ENCODE results near the gene OR2A5. TPM values are rescaled to one million over a fixed set of nuclear protein-coding genes. Genes with fewer than 3 reads are reported as not detected.
"Not testable (repeated sequence)": the region's sequence is repeated elsewhere in the genome, so short reads cannot be mapped to it uniquely, and the experiment has no call there.

Gene OR2A5
- total RNA-seq, 1 donor from 2014 or later = not detected

DNA sequence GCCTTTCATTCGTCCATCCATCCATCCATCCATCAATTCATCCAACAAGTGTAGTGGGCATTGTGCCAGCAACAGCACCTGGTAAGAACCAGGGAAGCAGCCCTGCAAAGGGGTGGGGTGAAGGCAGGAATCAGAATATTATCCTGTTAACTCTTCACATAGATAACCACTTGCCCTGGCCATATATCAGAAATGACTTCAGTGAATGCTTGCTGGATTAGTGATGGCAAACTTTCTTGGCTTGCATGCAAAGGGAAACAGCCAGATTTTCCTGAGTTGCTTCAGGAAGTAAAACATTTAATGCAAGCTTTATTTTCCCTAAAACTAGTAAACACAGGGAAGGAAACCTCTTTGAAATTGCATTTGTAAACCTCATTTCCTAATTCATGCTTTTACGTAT lies 743 bp downstream of the OR2A5 start:
- no peak for TF ChIP-seq CTCF (IDR thresholded peaks at IDR 0.05)
- ATAC-seq = no peak
- H3K9me3 ChIP-seq = no peaks in the 10 kb centered on the region
- intact Hi-C loops (cut with DNase I) = no loop called here
- no peak for DNase-seq
- H3K27ac ChIP-seq = no peak overlapping the region
- H3K27me3 ChIP-seq (ENCODE audit: low read depth) = no peaks in the 10 kb centered on the region
- H3K4me3 ChIP-seq = no peak overlapping the region
- H3K36me3 ChIP-seq = no peaks in the 10 kb centered on the region
- H3K4me1 ChIP-seq = no peaks in the 10 kb centered on the region

DNA sequence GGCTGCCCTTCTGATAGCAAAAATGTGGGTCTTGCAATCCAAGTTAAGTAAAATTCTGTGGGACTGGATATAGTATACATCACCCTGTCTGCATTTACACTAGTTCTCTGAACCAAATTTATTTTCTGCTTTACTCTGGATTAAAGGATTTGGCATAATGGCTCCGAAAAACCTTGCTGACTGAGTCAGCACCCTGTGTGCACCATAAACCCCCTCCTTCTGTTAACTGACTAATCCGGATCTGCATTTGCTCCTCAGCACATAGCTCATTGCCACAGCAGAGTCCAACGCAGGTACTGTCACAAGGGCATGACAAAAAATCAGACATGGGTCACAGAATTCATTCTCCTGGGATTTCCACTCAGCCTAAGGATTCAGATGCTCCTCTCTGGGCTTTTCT lies 1.3 kb downstream of the OR2A5 start:
- intact Hi-C loops (cut with DNase I) = no loop called here
- ATAC-seq = no peak

GRCh38 chr7:144050884-144051283 lies 2.1 kb downstream of the OR2A5 start:
- H3K4me1 ChIP-seq; DNase-seq; ATAC-seq; H3K27ac ChIP-seq; H3K9me3 ChIP-seq; H3K4me3 ChIP-seq; H3K27me3 ChIP-seq (ENCODE audit: low read depth); intact Hi-C loops (cut with DNase I); H3K36me3 ChIP-seq: not testable (repeated sequence)

More for the DNA sequence above, 1.3 kb downstream of the OR2A5 start:
- TF ChIP-seq CTCF (IDR thresholded peaks at IDR 0.05) = no peak
- no peaks in the 10 kb centered on the region for H3K36me3 ChIP-seq
- H3K27ac ChIP-seq = no peak overlapping the region
- no peak overlapping the region for H3K4me3 ChIP-seq
- H3K27me3 ChIP-seq (ENCODE audit: low read depth) = no peaks in the 10 kb centered on the region
- no peaks in the 10 kb centered on the region for H3K4me1 ChIP-seq
- no peaks in the 10 kb centered on the region for H3K9me3 ChIP-seq
- no peak for DNase-seq

DNA sequence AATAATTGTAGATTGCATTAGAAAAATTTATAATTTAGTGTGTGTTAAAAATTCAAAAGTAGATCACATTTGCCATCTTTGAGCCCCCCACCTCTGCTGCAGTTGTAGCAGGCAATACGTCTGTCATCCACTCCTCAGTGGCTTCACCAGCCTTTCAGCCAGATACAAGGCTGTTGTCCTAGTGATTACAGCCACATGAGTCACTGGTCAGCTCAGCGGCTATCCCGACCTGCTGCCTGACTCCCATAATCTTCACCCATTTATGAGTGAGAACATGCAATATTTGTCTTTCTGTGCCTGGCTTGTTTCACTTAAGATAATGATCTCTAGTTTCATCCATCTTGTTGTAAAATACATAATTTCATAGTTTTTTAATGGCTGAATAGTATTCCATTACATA lies 9.2 kb downstream of the OR2A5 start:
- ATAC-seq = no peak
- Histone ChIP-seq H3K27ac (no peak overlapping the region), H3K9me3 (no peaks in the 10 kb centered on the region), H3K36me3 (no peaks in the 10 kb centered on the region), H3K4me3 (no peak overlapping the region), H3K27me3 (ENCODE audit: low read depth) (no peaks in the 10 kb centered on the region), H3K4me1 (no peaks in the 10 kb centered on the region)
- no peak for TF ChIP-seq CTCF (IDR thresholded peaks at IDR 0.05)
- no peak for DNase-seq
- intact Hi-C loops (cut with DNase I) = no loop called here

- no peak for TF ChIP-seq CTCF (IDR thresholded peaks at IDR 0.05)
- no peaks in the 10 kb centered on the region for H3K27me3 ChIP-seq (ENCODE audit: low read depth)
- no peak overlapping the region for H3K27ac ChIP-seq
- ATAC-seq (no peak), DNase-seq (no peak)
- no peaks in the 10 kb centered on the region for H3K36me3 ChIP-seq
- no peaks in the 10 kb centered on the region for H3K9me3 ChIP-seq
- no peak overlapping the region for H3K4me3 ChIP-seq
- intact Hi-C loops (cut with DNase I) = no loop called here
- H3K4me1 ChIP-seq = no peaks in the 10 kb centered on the region
These were observed 15.0 kb downstream of the OR2A5 start for GRCh38 chr7:144063710-144064109.

DNA sequence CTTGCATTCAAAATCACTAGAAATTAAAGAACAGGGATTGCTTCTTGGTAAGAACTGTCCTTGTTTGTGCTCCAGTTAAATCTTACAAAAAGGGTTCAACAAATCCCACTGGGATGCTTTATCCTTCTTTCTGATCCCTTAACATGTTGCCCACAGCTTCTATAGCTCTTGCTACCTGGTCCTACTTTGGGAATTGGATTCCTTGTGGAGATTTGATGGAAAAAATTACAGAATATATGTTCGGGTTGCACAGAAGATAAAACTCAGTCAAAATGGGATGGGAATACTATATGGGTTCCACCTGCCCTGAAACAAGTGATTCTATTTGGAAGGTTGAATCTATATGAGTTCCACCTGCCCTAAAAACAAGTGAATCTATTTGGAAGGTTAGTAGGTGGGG lies 20.8 kb downstream of the OR2A5 start, which contains the start of gene OR2A25:
Gene OR2A25 (plus strand): TSS at position 301 of the 400 bp plus-strand sequence. CDS start 4,409 bp downstream, outside the sequence.
- no peaks in the 10 kb centered on the region for H3K27me3 ChIP-seq (ENCODE audit: low read depth)
- intact Hi-C loops (cut with DNase I) = no loop called here
- H3K27ac ChIP-seq = no peak within 1 kb of the TSS
- no peaks in the 10 kb centered on the region for H3K9me3 ChIP-seq
- H3K4me1 ChIP-seq = no peaks in the 10 kb centered on the region
- H3K36me3 ChIP-seq = no peaks in the 10 kb centered on the region
- no peak for TF ChIP-seq CTCF (IDR thresholded peaks at IDR 0.05)
- ATAC-seq (no peak), DNase-seq (no peak)
- no peak within 1 kb of the TSS for H3K4me3 ChIP-seq

All from lower lobe of right lung (tissue), 2 donors.